Kidney (tissue), 14 donors: ENCODE data around the gene PALD1. TPM values are rescaled to one million over a fixed set of nuclear protein-coding genes. Genes with fewer than 3 reads are reported as not detected.

Source experiments
- DNase-seq, 5 donors: peaks; one replicate each; pipeline ENCODE4 v3.0.0-alpha.2; 2013 to 2020
- FAIRE-seq: peaks from 2 replicates; lab custom pipeline; 2012; peaks lifted over from hg19 to GRCh38; lab: Jason Lieb, UNC
- H3K27ac ChIP-seq, 2 donors: one replicate each; pipeline ENCODE4 v1.7.0; 2013; ENCODE audit warnings: low read depth in 2 of 2, low read length in 2 of 2, inconsistent platforms in 1 of 2
- H3K27me3 ChIP-seq: one replicate; pipeline ENCODE4 v1.7.1; 2013; ENCODE audit warnings: low read length, inconsistent platforms; ENCODE audit not compliant: control insufficient read depth, insufficient read depth
- H3K36me3 ChIP-seq, 3 donors: one replicate each; pipeline versions ENCODE4 v1.7.0 to v1.7.1; 2013; ENCODE audit warnings: low read length in 3 of 3, control low read depth in 1 of 3, inconsistent platforms in 1 of 3; ENCODE audit not compliant: insufficient read depth in 3 of 3, control insufficient read depth in 2 of 3
- H3K4me1 ChIP-seq, 3 donors: one replicate each; pipeline versions ENCODE4 v1.7.0 to v1.7.1; 2013; ENCODE audit warnings: low read length in 3 of 3, inconsistent platforms in 1 of 3, low read depth in 1 of 3; ENCODE audit not compliant: control insufficient read depth in 2 of 3, insufficient read depth in 2 of 3
- H3K4me3 ChIP-seq, 3 donors: one replicate each; pipeline versions ENCODE4 v1.7.0 to v1.8.1; 2013; ENCODE audit warnings: low read length in 3 of 3, control low read depth in 1 of 3, inconsistent platforms in 1 of 3
- H3K9ac ChIP-seq, 3 donors: one replicate each; pipeline versions ENCODE4 v1.7.0 to v1.7.1; 2013; ENCODE audit warnings: low read length in 3 of 3, control low read depth in 1 of 3, inconsistent platforms in 1 of 3
- H3K9me3 ChIP-seq, 3 donors: one replicate each; pipeline versions ENCODE4 v1.7.0 to v1.7.1; 2013; ENCODE audit warnings: low read length in 3 of 3, control low read depth in 1 of 3, inconsistent platforms in 1 of 3; ENCODE audit not compliant: control insufficient read depth in 2 of 3, insufficient read depth in 1 of 3
- CTCF ChIP-seq: IDR thresholded peaks from 3 replicates; pipeline ENCODE4 v1.5.1; 2012; ENCODE audit warnings: mild to moderate bottlenecking, moderate library complexity, borderline replicate concordance; ENCODE audit not compliant: insufficient read depth; ENCODE audit errors: extremely low read depth
- intact Hi-C: fragments of 100-400 bp; cut with DNase I; formaldehyde crosslinking; loops from one replicate; pipeline ENCODE4 v1.11.1; 2022
- polyA plus RNA-seq: library from polyadenylated mRNA; stranded (reverse); fragments of 350-450 nt; fragmentation: Illumina TruSeq; extraction: RNeasy Lipid Tissue Mini Kit (QIAGEN cat#74804); gene quantifications from one replicate; pipeline ENCODE4 v1.2.3, GENCODE V29; 2014; ENCODE audit warnings: low read depth, low replicate concordance; ENCODE audit not compliant: insufficient read depth
- total RNA-seq: library from RNA; stranded (reverse); fragmentation: NEBNext Ultra II Directional; extraction: Animal tissue kit (Norgen Biotek cat#: 25700); gene quantifications from one replicate; pipeline ENCODE4 v1.2.1, GENCODE V29; 2021
- donor health status: control.
- donor health status: control.
- donor health status: control.
- donor health status: control.
- donor health status: control.
- donor health status: DM: yes; HTN: yes; CAD: no.
- donor health status: Normal renal cell carcinoma (clear cell type).

The PALD1 gene
- total and polyA plus RNA-seq, 2 donors from 2014 or later = 3.0 to 14.4 TPM

GRCh38 chr10:70500368-70500767 lies 21.8 kb downstream of the PALD1 start:
- H3K4me3 ChIP-seq = no peak overlapping the region
- H3K36me3 ChIP-seq = no peaks in the 10 kb centered on the region
- intact Hi-C loops = no loop called here
- FAIRE-seq (no peak), DNase-seq (peak in 1 of 5 donors; percentile 18)
- no peaks in the 10 kb centered on the region for H3K27me3 ChIP-seq
- H3K9me3 ChIP-seq = no peaks in the 10 kb centered on the region
- no peak for TF ChIP-seq CTCF
- peaks cover 0 to 11% (median 4%) of the 10 kb centered on the region in 3 donors for H3K4me1 ChIP-seq
- no peak overlapping the region for H3K9ac ChIP-seq
- H3K27ac ChIP-seq = no peak overlapping the region

GRCh38 chr10:70500812-70501301 lies 22.3 kb downstream of the PALD1 start:
- no peak for TF ChIP-seq CTCF
- Histone ChIP-seq H3K27ac (peak overlapping the region in 1 of 2 donors; percentile 52), H3K9ac (no peak overlapping the region), H3K4me1 (peaks cover 0 to 11% (median 4%) of the 10 kb centered on the region in 3 donors), H3K9me3 (no peaks in the 10 kb centered on the region), H3K4me3 (no peak overlapping the region), H3K27me3 (no peaks in the 10 kb centered on the region), H3K36me3 (no peaks in the 10 kb centered on the region)
- FAIRE-seq = no peak
- DNase-seq = peak in 2 of 5 donors; percentile 58 to 78
- intact Hi-C loops = no loop called here

- TF ChIP-seq CTCF = no peak
- FAIRE-seq = no peak
- no peak overlapping the region for H3K9ac ChIP-seq
- DNase-seq = no peak
- no peak overlapping the region for H3K27ac ChIP-seq
- intact Hi-C loops = no loop called here
- no peaks in the 10 kb centered on the region for H3K27me3 ChIP-seq
- H3K9me3 ChIP-seq = no peaks in the 10 kb centered on the region
- peaks cover 0 to 10% (median 4%) of the 10 kb centered on the region in 3 donors for H3K4me1 ChIP-seq
- H3K4me3 ChIP-seq = no peak overlapping the region
- H3K36me3 ChIP-seq = no peaks in the 10 kb centered on the region
Measured at GRCh38 chr10:70502406-70502805, 23.8 kb downstream of the PALD1 start.

- H3K27me3 ChIP-seq = no peaks in the 10 kb centered on the region
- no peak overlapping the region for H3K27ac ChIP-seq
- DNase-seq = peak in 4 of 5 donors; percentile 31 to 57 (median 36)
- no peaks in the 10 kb centered on the region for H3K36me3 ChIP-seq
- H3K4me1 ChIP-seq = peaks cover 0 to 16% (median 4%) of the 10 kb centered on the region in 3 donors
- TF ChIP-seq CTCF = no peak
- FAIRE-seq = no peak
- no peaks in the 10 kb centered on the region for H3K9me3 ChIP-seq
- no peak overlapping the region for H3K4me3 ChIP-seq
- intact Hi-C loops = no loop called here
- H3K9ac ChIP-seq = no peak overlapping the region
Measured at GRCh38 chr10:70503776-70504175, 25.2 kb downstream of the PALD1 start.
